ENCODE data around the gene CLEC6A. TPM values are rescaled to one million over a fixed set of nuclear protein-coding genes. Genes with fewer than 3 reads are reported as not detected.

The CLEC6A gene
- polyA plus RNA-seq, 1 experiment: not detected

GRCh38 chr12:8499616-8500015 is 43.9 kb downstream of the CLEC6A start:
- H3K27me3 ChIP-seq (ENCODE audit: control insufficient read depth, insufficient read depth, low read length): no peaks in the 10 kb centered on the region
- H3K9me3 ChIP-seq (ENCODE audit: control insufficient read depth, insufficient read depth, low read length): no peaks in the 10 kb centered on the region; the same call in 1 of the 2 replicates
- no peak for TF ChIP-seq CTCF (IDR thresholded peaks at IDR 0.05; ENCODE audit: low read depth, low read length)
- H3K4me3 ChIP-seq (ENCODE audit: low read depth, low read length): no peak overlapping the region
- CTCF ChIA-PET: no interaction called here
- H3K27ac ChIP-seq (ENCODE audit: low read depth, low read length): no peak overlapping the region
- POLR2A ChIA-PET: no interaction called here
- no peak for DNase-seq (ENCODE audit: low read depth, low spot score)

DNA sequence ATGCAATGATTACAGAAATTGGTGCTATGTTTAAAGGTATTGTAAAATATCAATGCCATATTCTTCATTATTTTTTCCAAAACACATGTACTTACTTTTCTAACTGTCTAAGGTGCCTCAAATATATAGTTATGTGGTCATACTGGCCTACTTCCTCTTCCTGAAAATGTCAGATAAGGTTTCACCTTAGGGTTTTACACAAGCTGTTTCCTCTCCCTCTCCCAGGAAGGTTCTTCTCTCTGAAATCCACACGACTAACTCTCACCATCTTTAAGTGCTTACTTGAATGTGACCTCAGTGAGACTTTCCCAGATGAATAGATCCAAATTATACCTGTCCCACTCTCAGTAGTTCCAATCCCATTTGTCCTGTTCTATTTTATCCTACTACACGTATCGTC is 46.0 kb downstream of the CLEC6A start:
- H3K4me3 ChIP-seq (ENCODE audit: low read depth, low read length): no peak overlapping the region
- CTCF ChIA-PET: no interaction called here

GRCh38 chr12:8504351-8504750 is 48.6 kb downstream of the CLEC6A start:
- CTCF ChIA-PET: no interaction called here
- DNase-seq (ENCODE audit: low read depth, low spot score): no peak
- H3K4me3 ChIP-seq (ENCODE audit: low read depth, low read length): no peak overlapping the region

More for the DNA sequence above, 46.0 kb downstream of the CLEC6A start:
- H3K27ac ChIP-seq (ENCODE audit: low read depth, low read length): no peak overlapping the region
- no peak for TF ChIP-seq CTCF (IDR thresholded peaks at IDR 0.05; ENCODE audit: low read depth, low read length)
- no peaks in the 10 kb centered on the region for H3K27me3 ChIP-seq (ENCODE audit: control insufficient read depth, insufficient read depth, low read length)
- H3K9me3 ChIP-seq (ENCODE audit: control insufficient read depth, insufficient read depth, low read length): no peaks in the 10 kb centered on the region
- POLR2A ChIA-PET: no interaction called here
- DNase-seq (ENCODE audit: low read depth, low spot score): no peak

GRCh38 chr12:8507596-8507995 is 51.8 kb downstream of the CLEC6A start:
- ChIA-PET CTCF (no interaction called here), POLR2A (no interaction called here)
- Histone ChIP-seq H3K27me3 (ENCODE audit: control insufficient read depth, insufficient read depth, low read length) (no peaks in the 10 kb centered on the region), H3K9me3 (ENCODE audit: control insufficient read depth, insufficient read depth, low read length) (no peaks in the 10 kb centered on the region; the same call in 1 of the 2 replicates), H3K4me3 (ENCODE audit: low read depth, low read length) (no peak overlapping the region), H3K27ac (ENCODE audit: low read depth, low read length) (no peak overlapping the region)
- DNase-seq (ENCODE audit: low read depth, low spot score): no peak
- TF ChIP-seq CTCF (IDR thresholded peaks at IDR 0.05; ENCODE audit: low read depth, low read length): no peak

More at GRCh38 chr12:8504351-8504750, 48.6 kb downstream of the CLEC6A start:
- H3K27me3 ChIP-seq (ENCODE audit: control insufficient read depth, insufficient read depth, low read length): no peaks in the 10 kb centered on the region
- POLR2A ChIA-PET: no interaction called here
- TF ChIP-seq CTCF (IDR thresholded peaks at IDR 0.05; ENCODE audit: low read depth, low read length): no peak
- no peaks in the 10 kb centered on the region; the same call in 1 of the 2 replicates for H3K9me3 ChIP-seq (ENCODE audit: control insufficient read depth, insufficient read depth, low read length)
- no peak overlapping the region for H3K27ac ChIP-seq (ENCODE audit: low read depth, low read length)

DNA sequence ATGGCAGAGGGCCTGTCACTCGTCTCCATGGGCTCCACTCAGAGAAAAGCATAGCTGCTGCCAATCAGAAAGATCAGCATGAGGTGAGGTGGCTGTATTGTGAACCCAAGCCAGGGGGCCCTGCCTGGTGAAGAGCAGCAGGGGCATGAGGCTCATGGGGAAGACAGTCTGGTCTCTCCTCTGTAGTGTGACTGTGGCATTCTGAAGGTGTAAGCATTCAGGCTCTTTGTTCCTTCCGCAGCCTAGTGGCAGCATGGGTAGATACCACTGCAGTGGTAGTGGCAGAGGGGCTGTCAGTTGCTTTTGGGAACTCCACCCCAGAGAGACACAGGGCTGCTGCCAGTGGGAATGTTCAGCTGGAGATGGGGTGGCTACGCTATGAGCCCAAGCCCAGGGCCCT is 52.5 kb downstream of the CLEC6A start:
- CTCF ChIA-PET: no interaction called here
- Histone ChIP-seq H3K27me3 (ENCODE audit: control insufficient read depth, insufficient read depth, low read length) (no peaks in the 10 kb centered on the region), H3K27ac (ENCODE audit: low read depth, low read length) (no peak overlapping the region), H3K9me3 (ENCODE audit: control insufficient read depth, insufficient read depth, low read length) (no peaks in the 10 kb centered on the region; the same call in 1 of the 2 replicates), H3K4me3 (ENCODE audit: low read depth, low read length) (no peak overlapping the region)
- no peak for TF ChIP-seq CTCF (IDR thresholded peaks at IDR 0.05; ENCODE audit: low read depth, low read length)
- POLR2A ChIA-PET: no interaction called here
- DNase-seq (ENCODE audit: low read depth, low spot score): no peak

Measured in AG04450 (cell line).